HEK293 (cell line): Measurements from ENCODE around the gene ADIRF.

Source experiments
- CTCF ChIA-PET: fragments of 350-600 bp; formaldehyde crosslinking; extraction: SDS; loops from one replicate; lab custom pipeline; 2021; ENCODE audit warnings: antibody characterized with exemption; lab: Yijun Ruan, JAX
- POLR2A ChIA-PET: fragments of 300-600 bp; formaldehyde crosslinking; extraction: SDS; loops from one replicate; lab custom pipeline; 2020; ENCODE audit warnings: antibody characterized with exemption, inconsistent platforms; lab: Yijun Ruan, JAX
- H3K27ac ChIP-seq: fragments of 200-500 bp; sonication (Bioruptor generic); 2 replicates; pipeline ENCODE4 v1.5.1; 2014; ENCODE audit warnings: low read depth, low read length, control low read depth, inconsistent platforms; ENCODE audit errors: extremely low read depth
- H3K36me3 ChIP-seq, 2 experiments: fragments of 200-500 bp in 1 of 2; sonication (Bioruptor generic) in 1 of 2; 1 replicate in 1 of 2; 2 replicates in 1 of 2; pipeline ENCODE4 v1.5.1; 2014 to 2017; ENCODE audit warnings: inconsistent platforms in 2 of 2, low read length in 2 of 2; ENCODE audit not compliant: control insufficient read depth in 2 of 2, insufficient read depth in 1 of 2
- H3K4me1 ChIP-seq: fragments of 200-500 bp; sonication (Bioruptor generic); 2 replicates; pipeline ENCODE4 v1.5.1; 2014; ENCODE audit warnings: mild to moderate bottlenecking, low read length, inconsistent platforms; ENCODE audit not compliant: control insufficient read depth, insufficient read depth
- H3K4me3 ChIP-seq: 2 replicates; pipeline ENCODE4 v1.5.1; 2011; ENCODE audit warnings: low read depth, mild to moderate bottlenecking, control low read depth, low read length, moderate library complexity
- H3K9me3 ChIP-seq: fragments of 200-500 bp; sonication (Bioruptor generic); 2 replicates; pipeline ENCODE4 v1.5.1; 2014; ENCODE audit warnings: low read depth, low read length, inconsistent platforms; ENCODE audit not compliant: control insufficient read depth, insufficient read depth
- EGR2 ChIP-seq: fragments of 450-650 bp; formaldehyde crosslinking; IDR thresholded peaks from 2 replicates; pipeline ENCODE4 v1.5.1; 2016; ENCODE audit warnings: low read depth, missing biosample characterization, missing genetic modification characterization
- GFI1B ChIP-seq: fragments of 450-650 bp; formaldehyde crosslinking; IDR thresholded peaks from 2 replicates; pipeline ENCODE4 v1.5.1; 2016; ENCODE audit warnings: missing biosample characterization, missing genetic modification characterization
- GLIS1 ChIP-seq: fragments of 450-650 bp; formaldehyde crosslinking; IDR thresholded peaks from 2 replicates; pipeline ENCODE4 v1.5.1; 2016; ENCODE audit warnings: missing biosample characterization, missing genetic modification characterization
- GLIS2 ChIP-seq: fragments of 450-650 bp; formaldehyde crosslinking; IDR thresholded peaks from 2 replicates; pipeline ENCODE4 v1.5.1; 2016; ENCODE audit warnings: missing biosample characterization, missing genetic modification characterization
- HOXC10 ChIP-seq: sonication (generic); formaldehyde crosslinking; IDR thresholded peaks from 2 replicates; pipeline ENCODE4 v1.8.1; 2023; ENCODE audit warnings: mild to moderate bottlenecking, missing genetic modification reagents
- ZBTB49 ChIP-seq: fragments of 450-650 bp; formaldehyde crosslinking; IDR thresholded peaks from 2 replicates; pipeline ENCODE4 v1.5.1; 2016; ENCODE audit warnings: missing biosample characterization, missing genetic modification characterization, low read depth
- ZIC2 ChIP-seq: fragments of 450-650 bp; formaldehyde crosslinking; IDR thresholded peaks from 2 replicates; pipeline ENCODE4 v1.5.1; 2016; ENCODE audit warnings: missing biosample characterization, missing genetic modification characterization
- ZNF140 ChIP-seq: fragments of 450-650 bp; formaldehyde crosslinking; IDR thresholded peaks from 2 replicates; pipeline ENCODE4 v1.5.1; 2016; ENCODE audit warnings: missing biosample characterization, missing genetic modification characterization
- ZNF18 ChIP-seq: fragments of 450-650 bp; formaldehyde crosslinking; IDR thresholded peaks from 2 replicates; pipeline ENCODE4 v1.5.1; 2016; ENCODE audit warnings: missing biosample characterization, missing genetic modification characterization
- ZNF302 ChIP-seq: fragments of 450-650 bp; formaldehyde crosslinking; IDR thresholded peaks from 2 replicates; pipeline ENCODE4 v1.5.1; 2016; ENCODE audit warnings: missing biosample characterization, missing genetic modification characterization, low read depth
- ZNF513 ChIP-seq: fragments of 450-650 bp; IDR thresholded peaks from 2 replicates; pipeline ENCODE4 v1.5.1; 2018; ENCODE audit warnings: missing biosample characterization, missing genetic modification characterization
- ZNF600 ChIP-seq: fragments of 450-650 bp; formaldehyde crosslinking; IDR thresholded peaks from 2 replicates; pipeline ENCODE4 v1.5.1; 2016; ENCODE audit warnings: missing biosample characterization, missing genetic modification characterization

The ADIRF gene

GRCh38 chr10:86960863-86961434 lies 7.3 kb upstream of the ADIRF start:
- Histone ChIP-seq H3K4me1 (no peaks in the 10 kb centered on the region), H3K27ac (no peak overlapping the region), H3K9me3 (no peaks in the 10 kb centered on the region), H3K4me3 (no peak overlapping the region), H3K36me3 (no peaks in the 10 kb centered on the region)
- no peak for TF ChIP-seq ZBTB49 (tag by site-specific recombination)
- TF ChIP-seq ZNF140 (tag by site-specific recombination) = no peak
- no peak for TF ChIP-seq HOXC10 (CRISPR knock-in tag)
- peak; percentile 63; the same call in 1 of the 2 replicates for TF ChIP-seq ZNF513
- ChIA-PET CTCF (interaction anchor here (0.8 to 2.5 kb wide), 14 partner anchors 9 to 274 kb away, joined by 3 to 14 read pairs (median 4); no protein-coding TSS in a partner anchor), POLR2A (interaction anchor here (1.0 kb wide), 1 partner anchor 9 kb away, joined by 4 read pairs; no protein-coding TSS in a partner anchor)

- Histone ChIP-seq H3K9me3 (no peaks in the 10 kb centered on the region), H3K4me3 (no peak overlapping the region), H3K27ac (no peak overlapping the region), H3K4me1 (no peaks in the 10 kb centered on the region), H3K36me3 (no peaks in the 10 kb centered on the region)
- TF ChIP-seq ZNF302 (tag by site-specific recombination) (no peak), ZNF600 (0 out of 2 replicates have a peak, but pooled peaks have one; percentile 35)
- CTCF ChIA-PET = interaction anchor here (0.7 to 1.7 kb wide), 5 partner anchors 13 to 256 kb away, joined by 3 to 8 read pairs (median 3); no protein-coding TSS in a partner anchor
- POLR2A ChIA-PET = no interaction called here
These were observed 6.7 kb upstream of the ADIRF start for GRCh38 chr10:86961481-86962091.

- ChIA-PET CTCF (interaction anchor here (0.5 to 0.7 kb wide), 3 partner anchors 14 to 255 kb away, joined by 3 to 4 read pairs (median 3); no protein-coding TSS in a partner anchor), POLR2A (no interaction called here)
- H3K9me3 ChIP-seq = no peaks in the 10 kb centered on the region
- H3K4me3 ChIP-seq = no peak overlapping the region
- no peaks in the 10 kb centered on the region for H3K4me1 ChIP-seq
- TF ChIP-seq ZIC2 (tag by site-specific recombination) (peak; percentile 55), ZNF18 (no peak), EGR2 (tag by site-specific recombination) (peak; percentile 33; the same call in 1 of the 2 replicates), GFI1B (no peak), GLIS1 (tag by site-specific recombination) (peak; percentile 35; the same call in 1 of the 2 replicates), GLIS2 (tag by site-specific recombination) (peak; percentile 57)
- H3K27ac ChIP-seq = no peak overlapping the region
- H3K36me3 ChIP-seq = no peaks in the 10 kb centered on the region
These were observed 5.9 kb upstream of the ADIRF start for GRCh38 chr10:86962136-86962980.
